OCI-LY7 (cell line): ENCODE measurements around the gene MAGI1. TPM values are rescaled to one million over a fixed set of nuclear protein-coding genes. Genes with fewer than 3 reads are reported as not detected.

Experiments
- BruUV-seq: library from RNA; stranded (reverse); fragments of 400-500 nt; replicated peaks from 2 replicates; lab custom pipeline; 2021; lab: Mats Ljungman, UMichigan
- CTCF ChIA-PET: fragments of 300-600 bp; sonication (Branson Sonifier 250); formaldehyde crosslinking; loops from one replicate; lab custom pipeline; 2022; ENCODE audit warnings: antibody characterized with exemption; ENCODE audit not compliant: unreplicated experiment; lab: Charles Lee
- POLR2A ChIA-PET: fragments of 300-600 bp; sonication (Branson Sonifier 250); formaldehyde crosslinking; loops from one replicate; lab custom pipeline; 2022; ENCODE audit warnings: antibody characterized with exemption; lab: Charles Lee
- DNase-seq: peaks from one replicate; pipeline ENCODE4 v3.0.0-alpha.2; 2015; ENCODE audit warnings: low spot score
- H2AFZ ChIP-seq: fragments of 200-600 bp; sonication (generic), shearing (Covaris generic); 2 replicates; pipeline ENCODE4 v1.6.1; 2014; ENCODE audit warnings: mild to moderate bottlenecking, antibody characterized with exemption, low read length, moderate library complexity
- H3K27ac ChIP-seq: fragments of 200-600 bp; sonication (generic); 2 replicates; pipeline ENCODE4 v1.5.1; 2014; ENCODE audit warnings: mixed run types, low read depth, mild to moderate bottlenecking, moderate library complexity, low read length, inconsistent platforms; ENCODE audit not compliant: poor library complexity, severe bottlenecking
- H3K36me3 ChIP-seq: fragments of 200-600 bp; sonication (generic); 2 replicates; pipeline ENCODE4 v1.6.1; 2014; ENCODE audit warnings: mild to moderate bottlenecking, antibody characterized with exemption, low read length, moderate library complexity, mixed read lengths; ENCODE audit not compliant: insufficient read depth
- H3K4me1 ChIP-seq: fragments of 200-600 bp; sonication (generic); 2 replicates; pipeline ENCODE4 v1.5.1; 2014; ENCODE audit warnings: mild to moderate bottlenecking, low read length; ENCODE audit not compliant: insufficient read depth, poor library complexity, severe bottlenecking
- H3K4me2 ChIP-seq: fragments of 200-600 bp; sonication (generic); 2 replicates; pipeline ENCODE4 v1.6.1; 2014; ENCODE audit warnings: mild to moderate bottlenecking, low read length
- H3K4me3 ChIP-seq: fragments of 200-600 bp; sonication (generic); 2 replicates; pipeline ENCODE4 v1.5.1; 2014; ENCODE audit warnings: mild to moderate bottlenecking, low read depth, low read length; ENCODE audit not compliant: poor library complexity, severe bottlenecking
- H3K79me2 ChIP-seq: fragments of 200-600 bp; sonication (generic); 2 replicates; pipeline ENCODE4 v1.6.1; 2016; ENCODE audit warnings: low read depth, mild to moderate bottlenecking, low read length, moderate library complexity, mixed read lengths; ENCODE audit not compliant: insufficient read depth
- H3K9me2 ChIP-seq: fragments of 200-600 bp; sonication (generic); 2 replicates; pipeline ENCODE4 v1.6.1; 2016; ENCODE audit warnings: mild to moderate bottlenecking, low read length, mixed read lengths; ENCODE audit not compliant: insufficient read depth
- H3K9me3 ChIP-seq: fragments of 200-600 bp; sonication (generic); 2 replicates; pipeline ENCODE4 v1.6.1; 2014; ENCODE audit warnings: mild to moderate bottlenecking, mixed run types, low read length, mixed read lengths
- H4K20me1 ChIP-seq: fragments of 200-600 bp; sonication (generic); 2 replicates; pipeline ENCODE4 v1.6.1; 2014; ENCODE audit warnings: mild to moderate bottlenecking, antibody characterized with exemption, low read length, moderate library complexity, mixed read lengths; ENCODE audit not compliant: insufficient read depth
- CTCF ChIP-seq: fragments of 200-600 bp; sonication (generic); conservative IDR thresholded peaks from 2 replicates; pipeline ENCODE4 v1.5.1; 2014; ENCODE audit warnings: mild to moderate bottlenecking, antibody characterized with exemption, low read length, moderate library complexity, mixed read lengths
- EZH2phosphoT487 ChIP-seq: fragments of 200-600 bp; sonication (generic); IDR thresholded peaks from 2 replicates; pipeline ENCODE4 v1.6.1; 2018; ENCODE audit warnings: low read depth, borderline replicate concordance, mild to moderate bottlenecking, mixed run types, antibody characterized with exemption, low read length, moderate library complexity, mixed read lengths
- intact Hi-C: fragments of 100-400 bp; cut with micrococcal nuclease; formaldehyde crosslinking; loops from one replicate; pipeline ENCODE4 v1.10.0; 2022; ENCODE audit not compliant: unreplicated experiment
- total RNA-seq, 2 experiments: library from RNA; depleted of rRNA in 1 of 2; stranded (reverse); fragments of >200 nt in 1 of 2; shearing (Covaris generic) in 1 of 2; gene quantifications; 2 replicates each; pipeline ENCODE4 v1.2.3, GENCODE V29; 2014 to 2022

The MAGI1 gene
- total RNA-seq, 2 experiments from 2014 or later: 0.63 to 2.5 TPM

DNA sequence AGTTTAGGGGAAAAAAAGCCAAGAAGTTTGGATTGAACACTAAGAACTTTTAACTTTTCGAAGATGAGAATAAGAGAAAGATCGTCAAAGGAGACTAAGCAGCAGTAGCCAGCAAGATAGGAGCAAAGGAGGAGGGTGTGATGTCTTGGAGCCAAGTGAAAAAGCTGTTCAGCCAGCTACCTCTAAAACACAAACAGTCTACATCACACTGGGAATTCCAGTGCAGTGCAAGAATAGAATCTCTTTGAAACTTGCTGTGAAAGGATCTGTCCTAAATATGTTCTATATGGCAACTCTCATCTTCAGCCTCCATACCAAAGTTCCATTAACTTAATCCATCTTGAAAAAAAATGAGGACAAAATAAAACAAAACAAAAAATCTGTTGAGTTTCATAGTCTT is 541.5 kb downstream of the MAGI1 start:
- no peaks in the 10 kb centered on the region for H3K79me2 ChIP-seq
- ChIA-PET POLR2A (no interaction called here), CTCF (no interaction called here)
- no peaks in the 10 kb centered on the region for H3K9me3 ChIP-seq
- no peaks in the 10 kb centered on the region for H3K36me3 ChIP-seq
- DNase-seq: no peak
- H2AFZ ChIP-seq: no peak overlapping the region
- no TSS peak for BruUV-seq
- intact Hi-C loops: no loop called here
- no peak overlapping the region for H3K27ac ChIP-seq
- TF ChIP-seq EZH2phosphoT487 (no peak), CTCF (no peak)
- H3K9me2 ChIP-seq: no peaks in the 10 kb centered on the region
- no peaks in the 10 kb centered on the region for H4K20me1 ChIP-seq
- no peaks in the 10 kb centered on the region for H3K4me1 ChIP-seq
- no peak overlapping the region for H3K4me3 ChIP-seq
- no peak overlapping the region for H3K4me2 ChIP-seq

- no peaks in the 10 kb centered on the region for H4K20me1 ChIP-seq
Observed at GRCh38 chr3:65493938-65494337, 544.8 kb downstream of the MAGI1 start.

More at GRCh38 chr3:65493938-65494337, 544.8 kb downstream of the MAGI1 start:
- Histone ChIP-seq H3K79me2 (no peaks in the 10 kb centered on the region), H3K36me3 (no peaks in the 10 kb centered on the region), H3K9me3 (no peaks in the 10 kb centered on the region), H3K9me2 (no peaks in the 10 kb centered on the region), H3K27ac (no peak overlapping the region), H3K4me2 (no peak overlapping the region), H2AFZ (no peak overlapping the region), H3K4me3 (no peak overlapping the region), H3K4me1 (no peaks in the 10 kb centered on the region)
- intact Hi-C loops: no loop called here
- TF ChIP-seq CTCF: no peak
- no peak for TF ChIP-seq EZH2phosphoT487
- CTCF ChIA-PET: no interaction called here
- POLR2A ChIA-PET: no interaction called here
- no peak for DNase-seq
- BruUV-seq: no TSS peak
